Ishikawa (cell line): ENCODE measurements around the gene ACOX3.

ENCODE experiments used
- CEBPB ChIP-seq: IDR thresholded peaks from 2 replicates; pipeline ENCODE4 v1.6.1; 2012
- CREB1 ChIP-seq: IDR thresholded peaks from 2 replicates; pipeline ENCODE4 v1.6.1; 2012; ENCODE audit warnings: low read depth
- EP300 ChIP-seq: IDR thresholded peaks from 2 replicates; pipeline ENCODE4 v1.6.1; 2012; ENCODE audit warnings: borderline replicate concordance
- RAD21 ChIP-seq: IDR thresholded peaks from 2 replicates; pipeline ENCODE4 v1.6.1; 2012; ENCODE audit warnings: low read depth
- REST ChIP-seq: IDR thresholded peaks from 2 replicates; pipeline ENCODE4 v1.6.1; 2012; ENCODE audit warnings: low read depth, mild to moderate bottlenecking
- TCF12 ChIP-seq: IDR thresholded peaks from 2 replicates; pipeline ENCODE4 v1.6.1; 2012; ENCODE audit warnings: low read depth
- ZBTB7A ChIP-seq: IDR thresholded peaks from 2 replicates; pipeline ENCODE4 v1.6.1; 2012; ENCODE audit warnings: low read depth

- TF ChIP-seq ZBTB7A (no peak), CEBPB (no peak), CREB1 (no peak), TCF12 (no peak), RAD21 (no peak), EP300 (no peak), REST (no peak)
Measured at GRCh38 chr4:8394061-8394519, 46.4 kb downstream of the ACOX3 start.
